K562 (cell line): Measurements from ENCODE around the gene DDX39A. TPM values are rescaled to one million over a fixed set of nuclear protein-coding genes. Genes with fewer than 3 reads are reported as not detected.

Source experiments
- ATAC-seq: fragments of 200-7000 bp; cut with Tn5 transposase; 3 replicates; pipeline ENCODE4 v1.9.1; 2020; ENCODE audit warnings: moderate library complexity
- BruUV-seq: library from RNA; stranded (reverse); fragments of 400-500 nt; replicated peaks from 2 replicates; lab custom pipeline; 2021; lab: Mats Ljungman, UMichigan
- CTCF ChIA-PET: fragments of 300-600 bp; formaldehyde crosslinking; extraction: SDS; loops from one replicate; lab custom pipeline; 2021; ENCODE audit warnings: low intra/inter-chr PET ratio; lab: Yijun Ruan, JAX
- POLR2A ChIA-PET: fragments of 300-600, 350-650 bp; sonication (Branson Sonifier 250); formaldehyde crosslinking; extraction: SDS; loops from one replicate; lab custom pipeline; 2021; ENCODE audit warnings: antibody characterized with exemption, inconsistent platforms; lab: Yijun Ruan, JAX
- DNase-seq, 4 experiments: peaks; one replicate each; pipeline versions ENCODE4 v3.0.0 to v3.0.0-alpha.2; 2011 to 2018; ENCODE audit warnings: low spot score in 3 of 4, mixed read lengths in 3 of 4; ENCODE audit errors: extremely low read depth in 1 of 4
- FAIRE-seq: peaks from 2 replicates; lab custom pipeline; 2011; peaks lifted over from hg19 to GRCh38; lab: Jason Lieb, UNC
- H2AFZ ChIP-seq: 2 replicates; pipeline ENCODE4 v1.6.0; 2011; ENCODE audit warnings: low read depth, low read length, control low read depth, inconsistent platforms
- H3K27ac ChIP-seq: fragments of 200-600 bp; 3 replicates; pipeline ENCODE4 v1.8.0; 2011; ENCODE audit warnings: low read depth, mild to moderate bottlenecking, control low read depth, inconsistent platforms, low read length, moderate library complexity, mixed read lengths; ENCODE audit errors: extremely low read depth
- H3K27me3 ChIP-seq, 2 experiments: fragments of 300-600 bp in 1 of 2; 2 replicates in 1 of 2; 3 replicates in 1 of 2; pipeline versions ENCODE4 v1.6.0 to v1.8.0; 2011; ENCODE audit warnings: inconsistent platforms in 2 of 2, low read length in 2 of 2, mild to moderate bottlenecking in 1 of 2, mixed read lengths in 1 of 2, moderate library complexity in 1 of 2; ENCODE audit not compliant: control insufficient read depth in 2 of 2, insufficient read depth in 2 of 2
- H3K36me3 ChIP-seq: fragments of 300-600 bp; 3 replicates; pipeline ENCODE4 v1.8.0; 2011; ENCODE audit warnings: mild to moderate bottlenecking, low read length, inconsistent platforms; ENCODE audit not compliant: control insufficient read depth, insufficient read depth
- H3K4me1 ChIP-seq, 2 experiments: fragments of 200-600 bp in 1 of 2; replicated peaks in 1 of 2; 2 replicates in 1 of 2; 3 replicates in 1 of 2; pipeline versions ENCODE4 v1.5.1 to v1.8.0; 2011; ENCODE audit warnings: inconsistent platforms in 2 of 2, low read length in 2 of 2, mild to moderate bottlenecking in 1 of 2, mixed read lengths in 1 of 2, moderate library complexity in 1 of 2; ENCODE audit not compliant: control insufficient read depth in 2 of 2, insufficient read depth in 2 of 2
- H3K4me2 ChIP-seq: 2 replicates; pipeline ENCODE4 v1.6.1; 2011; ENCODE audit warnings: low read length, control low read depth, inconsistent platforms, mixed read lengths; ENCODE audit not compliant: insufficient read depth
- H3K4me3 ChIP-seq: fragments of 200-600 bp; sonication (generic), shearing (Covaris generic); 2 replicates; pipeline ENCODE4 v1.5.1; 2016; ENCODE audit warnings: control low read depth, inconsistent platforms
- H3K79me2 ChIP-seq: fragments of 200-600 bp; 3 replicates; pipeline ENCODE4 v1.8.0; 2011; ENCODE audit warnings: low read length, inconsistent platforms; ENCODE audit not compliant: control insufficient read depth, insufficient read depth
- H3K9ac ChIP-seq, 2 experiments: 2 replicates each; pipeline versions ENCODE4 v1.6.0 to v1.6.1; 2011; ENCODE audit warnings: low read depth in 2 of 2, low read length in 2 of 2, control low read depth in 1 of 2, inconsistent platforms in 1 of 2, mild to moderate bottlenecking in 1 of 2, mixed read lengths in 1 of 2; ENCODE audit not compliant: insufficient read depth in 1 of 2
- H3K9me1 ChIP-seq: one replicate; pipeline ENCODE4 v1.6.0; 2011; ENCODE audit warnings: inconsistent platforms, mild to moderate bottlenecking, low read length, moderate library complexity; ENCODE audit not compliant: control insufficient read depth, insufficient read depth
- H3K9me3 ChIP-seq: replicated peaks from 2 replicates; pipeline ENCODE4 v1.5.1; 2011; ENCODE audit warnings: low read depth, low read length, inconsistent platforms; ENCODE audit not compliant: control insufficient read depth, insufficient read depth
- H4K20me1 ChIP-seq: replicated peaks from 2 replicates; pipeline ENCODE4 v1.6.1; 2011; ENCODE audit warnings: low read length, inconsistent platforms, mixed read lengths; ENCODE audit not compliant: control insufficient read depth, insufficient read depth
- ATF6 ChIP-seq: sonication (generic); formaldehyde crosslinking; IDR thresholded peaks from 2 replicates; pipeline ENCODE4 v1.4.0; 2020; ENCODE audit warnings: mild to moderate bottlenecking, missing genetic modification reagents
- CC2D1A ChIP-seq: fragments of 450-650 bp; IDR thresholded peaks from 2 replicates; pipeline ENCODE4 v1.6.1; 2017; ENCODE audit warnings: mild to moderate bottlenecking
- E2F5 ChIP-seq: sonication (generic); formaldehyde crosslinking; IDR thresholded peaks from 2 replicates; pipeline ENCODE4 v1.8.0; 2022; ENCODE audit warnings: mild to moderate bottlenecking, missing genetic modification reagents
- FOXK2 ChIP-seq, 2 experiments: fragments of 450-650 bp; IDR thresholded peaks in 1 of 2; conservative IDR thresholded peaks in 1 of 2; 2 replicates each; pipeline ENCODE4 v1.6.1; 2016; ENCODE audit warnings: low read depth in 2 of 2, mild to moderate bottlenecking in 1 of 2
- HSF4 ChIP-seq: fragments of 250-450 bp; sonication (Bioruptor Pico); IDR thresholded peaks from 2 replicates; pipeline ENCODE4 v2.1.2; 2022; ENCODE audit warnings: mild to moderate bottlenecking, moderate library complexity, borderline replicate concordance
- JUN ChIP-seq, 2 experiments: sonication (generic) in 1 of 2; formaldehyde crosslinking in 1 of 2; IDR thresholded peaks; 2 replicates each; pipeline versions ENCODE4 v1.6.1 to v1.8.0; 2012 to 2022; ENCODE audit warnings: borderline replicate concordance in 2 of 2, mild to moderate bottlenecking in 2 of 2, improper control_type of control experiment in 1 of 2, low read depth in 1 of 2, low read length in 1 of 2, missing genetic modification reagents in 1 of 2
- L3MBTL2 ChIP-seq: fragments of 450-650 bp; IDR thresholded peaks from 2 replicates; pipeline ENCODE4 v1.6.1; 2016; ENCODE audit warnings: mild to moderate bottlenecking, moderate library complexity
- LEF1 ChIP-seq: fragments of 450-650 bp; IDR thresholded peaks from 2 replicates; pipeline ENCODE4 v1.6.1; 2016; ENCODE audit warnings: mild to moderate bottlenecking
- MAZ ChIP-seq, 2 experiments: fragments of 450-650 bp in 1 of 2; sonication (generic) in 1 of 2; formaldehyde crosslinking; IDR thresholded peaks in 1 of 2; conservative IDR thresholded peaks in 1 of 2; 2 replicates each; pipeline versions ENCODE4 v1.4.0 to v1.5.0; 2020; ENCODE audit warnings: mild to moderate bottlenecking in 1 of 2, missing genetic modification reagents in 1 of 2
- POLR2A ChIP-seq: fragments of 450-650 bp; conservative IDR thresholded peaks from 2 replicates; pipeline ENCODE4 v1.6.1; 2016
- POLR2B ChIP-seq: fragments of 450-650 bp; IDR thresholded peaks from 2 replicates; pipeline ENCODE4 v1.6.1; 2018; ENCODE audit warnings: low read depth; ENCODE audit not compliant: partially characterized antibody
- SMAD3 ChIP-seq: fragments of 450-650 bp; formaldehyde crosslinking; conservative IDR thresholded peaks from 2 replicates; pipeline ENCODE4 v1.4.0; 2020; ENCODE audit warnings: mild to moderate bottlenecking
- TCF3 ChIP-seq: sonication (generic); formaldehyde crosslinking; IDR thresholded peaks from 2 replicates; pipeline ENCODE4 v1.4.0; 2020; ENCODE audit warnings: mild to moderate bottlenecking, missing genetic modification reagents
- ZNF224 ChIP-seq: sonication (generic); formaldehyde crosslinking; IDR thresholded peaks from 2 replicates; pipeline ENCODE4 v1.8.0; 2022; ENCODE audit warnings: mild to moderate bottlenecking, missing genetic modification reagents
- ZNF274 ChIP-seq: IDR thresholded peaks from 2 replicates; pipeline ENCODE4 v1.6.1; 2011; ENCODE audit warnings: low read depth, mild to moderate bottlenecking, low read length, moderate library complexity, borderline replicate concordance
- ZNF592 ChIP-seq: fragments of 450-650 bp; IDR thresholded peaks from 2 replicates; pipeline ENCODE4 v1.6.1; 2017; ENCODE audit warnings: antibody characterized with exemption, mild to moderate bottlenecking
- WGBS: fragments of 100-300 bp; shearing (Covaris generic); methylation state at CpG from one replicate; pipeline ENCODE4 v1.1.6; 2016; ENCODE audit warnings: low coverage, mixed read lengths; ENCODE audit not compliant: insufficient coverage; ENCODE audit errors: missing lambda C conversion rate; 5-methylcytosine and 5-hydroxymethylcytosine counted together
- in situ Hi-C: fragments of 300-500 bp; cut with MboI; formaldehyde crosslinking; loops from 4 replicates; pipeline ENCODE4 v1.15.0; 2018; ENCODE audit warnings: inconsistent platforms, mixed read lengths
- intact Hi-C: fragments of 100-400 bp; cut with micrococcal nuclease; formaldehyde crosslinking; loops from 2 replicates; pipeline ENCODE4 v1.14.2; 2022
- polyA plus RNA-seq, 8 experiments: library from polyadenylated mRNA; depleted of rRNA in 4 of 8; stranded (reverse) in 5 of 8; unstranded in 3 of 8; fragments of >200 nt; fragmentation: Nextera tagmentation in 2 of 8; fragmentation: Illumina TruSeq in 1 of 8; extraction: Ambion mirVana in 2 of 8; extraction: Trizol in 1 of 8; gene quantifications; 2 replicates each; pipeline versions ENCODE4 v1.2.1 to v1.2.3, GENCODE V29; 2011 to 2014; ENCODE audit warnings: inconsistent platforms in 1 of 8, missing spikeins in 1 of 8
- total RNA-seq, 7 experiments: library from RNA; depleted of rRNA in 6 of 7; stranded (reverse); fragments of >200 nt in 6 of 7; fragmentation: Illumina TruSeq in 2 of 7; extraction: Trizol in 2 of 7; gene quantifications; 2 replicates each; pipeline versions ENCODE4 v1.2.1 to v1.2.3, GENCODE V29; 2011 to 2021; ENCODE audit warnings: low replicate concordance in 1 of 7

Gene DDX39A
- total and polyA plus RNA-seq, 9 of the 15 experiments (the other 6 are each of a cell fraction or from before 2014, with no cell fraction given), result 90.3 to 250 (median 188) TPM

- Histone ChIP-seq H3K9ac (peak overlapping the region; percentile 49 to 84), H3K9me3 (no peaks in the 10 kb centered on the region; the same call in 1 of the 2 replicates), H3K9me1 (no peaks in the 10 kb centered on the region), H3K4me2 (peak overlapping the region; percentile 77), H3K27ac (peak overlapping the region; percentile 63), H3K36me3 (peaks cover 59% of the 10 kb centered on the region), H2AFZ (peak overlapping the region; percentile 69), H3K4me1 (peaks cover 16 to 39% of the 10 kb centered on the region in 2 experiments), H4K20me1 (peaks cover 3% of the 10 kb centered on the region; the same call in 1 of the 2 replicates), H3K27me3 (no peaks in the 10 kb centered on the region), H3K79me2 (peaks cover 59% of the 10 kb centered on the region), H3K4me3 (peak overlapping the region; percentile 43)
- in situ Hi-C loops, result no loop called here
- DNase-seq, result peak; percentile 73 to 92 (median 77)
- 4% methylated on average over 9 of the region's 9 CpGs for WGBS
- ChIA-PET POLR2A (interaction anchor here (0.7 to 2.3 kb wide), 2 partner anchors 10 to 92 kb away, joined by 3 to 8 read pairs; no protein-coding TSS in a partner anchor), CTCF (no interaction called here)
- ATAC-seq, result peak; percentile 98
- no TSS peak for BruUV-seq
- FAIRE-seq, result peak; percentile 88
- intact Hi-C loops, result no loop called here
- TF ChIP-seq MAZ (CRISPR knock-in tag; conservative IDR thresholded peaks at IDR 0.05 in 1 of 2, IDR thresholded peaks at IDR 0.05 in 1 of 2), result peak; percentile 68 to 78; a peak in 3 of 4 replicates
- TF ChIP-seq CC2D1A, result no peak
- peak; percentile 28; the same call in 1 of the 2 replicates for TF ChIP-seq JUN (IDR thresholded peaks at IDR 0.05; ENCODE audit: borderline replicate concordance, low read depth, low read length)
- no peak for TF ChIP-seq JUN (CRISPR knock-in tag; IDR thresholded peaks at IDR 0.05; ENCODE audit: borderline replicate concordance)
- 0 out of 2 replicates have a peak, but pooled peaks have one; percentile 62 for TF ChIP-seq HSF4
- TF ChIP-seq E2F5 (CRISPR knock-in tag), result no peak
- TF ChIP-seq ZNF224 (CRISPR knock-in tag), result no peak
- TF ChIP-seq L3MBTL2, result peak; percentile 35; the same call in 1 of the 2 replicates
- TF ChIP-seq ZNF592, result peak; percentile 91
- peak; percentile 53; the same call in 1 of the 2 replicates for TF ChIP-seq LEF1
- peak; percentile 47; the same call in 1 of the 2 replicates for TF ChIP-seq SMAD3 (CRISPR knock-in tag)
- peak; percentile 61 for TF ChIP-seq POLR2A
- TF ChIP-seq ATF6, result no peak
- TF ChIP-seq TCF3 (CRISPR knock-in tag), result no peak
- 0 out of 4 replicates have a peak, but pooled peaks of 1 of the 2 experiments have one; percentile 20 for TF ChIP-seq FOXK2 (conservative IDR thresholded peaks at IDR 0.05 in 1 of 2, IDR thresholded peaks at IDR 0.05 in 1 of 2; ENCODE audit: low read depth in 2 of 2)
- no peak for TF ChIP-seq ZNF274
- peak; percentile 27 for TF ChIP-seq POLR2B
These were observed 20.9 kb upstream of the DDX39A start for GRCh38 chr19:14440049-14440448.
